ENCODE results near the gene FZD1. TPM values are rescaled to one million over a fixed set of nuclear protein-coding genes. Genes with fewer than 3 reads are reported as not detected.

The FZD1 gene
- total RNA-seq (1 to 10 TPM; 3.4 to 7.7 (median 4.5) TPM), polyA plus RNA-seq (1 to 10 TPM in 2 of 3 donors, under 1 TPM in 1; 0.61 to 2.0 (median 1.2) TPM)
- long read RNA-seq, donor 1, full-length matches to known transcripts, result 9 of 9 reads
- long read RNA-seq, donor 1, partial matches to known transcripts, result 0 of 9 reads
- long read RNA-seq, donor 1, other reads (novel, unspliced or antisense), result 0 of 9 reads
- long read RNA-seq, donor 2, full-length matches to known transcripts, result 19 of 19 reads
- long read RNA-seq, donor 2, partial matches to known transcripts, result 0 of 19 reads
- long read RNA-seq, donor 2, other reads (novel, unspliced or antisense), result 0 of 19 reads

DNA sequence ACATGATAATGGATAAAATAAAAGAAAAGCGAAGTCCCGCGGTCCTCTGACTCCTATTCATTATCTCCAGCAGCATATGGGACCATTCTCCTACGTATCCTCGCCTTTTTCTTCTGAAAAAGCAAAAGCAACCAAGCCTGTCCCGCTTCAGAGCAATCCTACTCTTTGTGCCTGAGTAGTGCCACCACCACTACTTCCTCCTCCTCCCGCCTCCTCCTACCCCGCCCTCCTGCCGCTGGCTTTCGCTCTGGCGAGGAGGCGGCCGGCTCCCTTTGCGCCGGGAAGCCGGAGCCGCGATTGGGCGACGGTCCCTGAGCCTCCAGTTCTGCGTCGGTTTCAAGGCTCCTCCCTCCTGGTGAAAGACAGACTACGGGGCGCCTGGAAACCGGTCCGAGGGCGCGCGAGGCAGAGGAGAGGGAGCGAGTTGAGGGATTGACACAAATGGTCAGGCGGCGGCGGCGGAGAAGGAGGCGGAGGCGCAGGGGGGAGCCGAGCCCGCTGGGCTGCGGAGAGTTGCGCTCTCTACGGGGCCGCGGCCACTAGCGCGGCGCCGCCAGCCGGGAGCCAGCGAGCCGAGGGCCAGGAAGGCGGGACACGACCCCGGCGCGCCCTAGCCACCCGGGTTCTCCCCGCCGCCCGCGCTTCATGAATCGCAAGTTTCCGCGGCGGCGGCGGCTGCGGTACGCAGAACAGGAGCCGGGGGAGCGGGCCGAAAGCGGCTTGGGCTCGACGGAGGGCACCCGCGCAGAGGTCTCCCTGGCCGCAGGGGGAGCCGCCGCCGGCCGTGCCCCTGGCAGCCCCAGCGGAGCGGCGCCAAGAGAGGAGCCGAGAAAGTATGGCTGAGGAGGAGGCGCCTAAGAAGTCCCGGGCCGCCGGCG lies at the start of gene FZD1:
FZD1 (plus strand) TSS at position 388 of the 878 bp plus-strand sequence; CDS start at position 836, 448 bp downstream.
- H3K36me3 ChIP-seq, result no peaks in the 10 kb centered on the region
- H3K4me1 ChIP-seq, result peaks cover 10 to 56% (median 30%) of the 10 kb centered on the region in 6 donors
- no peaks in the 10 kb centered on the region for H3K9me3 ChIP-seq
- peak; percentile 94 for DNase-seq
- peak within 1 kb of the TSS; percentile 67 to 91 (median 88) for H3K27ac ChIP-seq
- peaks cover 0 to 58% (median 14%) of the 10 kb centered on the region in 7 donors for H3K27me3 ChIP-seq (replicated peaks in 1 of 7)
- H3K4me3 ChIP-seq, result peak within 1 kb of the TSS; percentile 60 to 93 (median 80)
- intact Hi-C loops (cut with DNase I; ENCODE audit: low total_unique reads), result no loop called here
- TF ChIP-seq POLR2A (IDR thresholded peaks at IDR 0.05), result peak in 1 of 3 donors; percentile 12
- TF ChIP-seq POLR2AphosphoS5 (IDR thresholded peaks at IDR 0.05), result peak; percentile 68 to 90 (median 86)
- TF ChIP-seq, protein P1, sequence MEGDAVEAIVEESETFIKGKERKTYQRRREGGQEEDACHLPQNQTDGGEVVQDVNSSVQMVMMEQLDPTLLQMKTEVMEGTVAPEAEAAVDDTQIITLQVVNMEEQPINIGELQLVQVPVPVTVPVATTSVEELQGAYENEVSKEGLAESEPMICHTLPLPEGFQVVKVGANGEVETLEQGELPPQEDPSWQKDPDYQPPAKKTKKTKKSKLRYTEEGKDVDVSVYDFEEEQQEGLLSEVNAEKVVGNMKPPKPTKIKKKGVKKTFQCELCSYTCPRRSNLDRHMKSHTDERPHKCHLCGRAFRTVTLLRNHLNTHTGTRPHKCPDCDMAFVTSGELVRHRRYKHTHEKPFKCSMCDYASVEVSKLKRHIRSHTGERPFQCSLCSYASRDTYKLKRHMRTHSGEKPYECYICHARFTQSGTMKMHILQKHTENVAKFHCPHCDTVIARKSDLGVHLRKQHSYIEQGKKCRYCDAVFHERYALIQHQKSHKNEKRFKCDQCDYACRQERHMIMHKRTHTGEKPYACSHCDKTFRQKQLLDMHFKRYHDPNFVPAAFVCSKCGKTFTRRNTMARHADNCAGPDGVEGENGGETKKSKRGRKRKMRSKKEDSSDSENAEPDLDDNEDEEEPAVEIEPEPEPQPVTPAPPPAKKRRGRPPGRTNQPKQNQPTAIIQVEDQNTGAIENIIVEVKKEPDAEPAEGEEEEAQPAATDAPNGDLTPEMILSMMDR (IDR thresholded peaks at IDR 0.05 in 8 of 11, conservative IDR thresholded peaks at IDR 0.05 in 3 of 11), result peak in 1 of 11 experiments; percentile 9
- 0 to 4% (median 0%) methylated on average over 35 to 90 of the region's 90 CpGs for WGBS, 5 donors

DNA sequence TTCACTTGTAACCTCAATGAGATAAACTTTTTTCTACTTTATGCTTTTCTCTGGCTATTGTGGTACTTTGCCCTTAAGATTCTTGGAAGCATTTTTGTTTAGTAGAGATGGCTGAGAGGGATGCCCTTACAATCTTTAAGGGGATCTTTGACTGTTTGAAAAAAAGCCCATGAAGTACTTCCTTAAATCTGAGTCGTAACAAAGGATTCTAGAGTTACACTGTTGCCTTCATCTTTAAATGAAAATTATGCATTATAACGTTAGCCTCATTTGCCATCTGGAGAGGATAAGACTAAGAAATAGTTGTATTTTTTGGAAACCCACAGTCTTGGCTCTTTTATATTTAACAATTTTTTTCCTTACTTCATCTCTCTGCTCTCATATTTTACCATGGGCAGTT lies 37.8 kb upstream of the FZD1 start:
- no peaks in the 10 kb centered on the region for H3K9me3 ChIP-seq
- DNase-seq, result no peak
- H3K27ac ChIP-seq, result no peak overlapping the region
- no peaks in the 10 kb centered on the region for H3K36me3 ChIP-seq
- no peaks in the 10 kb centered on the region for H3K4me1 ChIP-seq
- WGBS, 5 donors, result 58 to 78% (median 68%) methylated on average over 2 of the region's 2 CpGs
- intact Hi-C loops (cut with DNase I; ENCODE audit: low total_unique reads), result no loop called here
- H3K27me3 ChIP-seq (replicated peaks in 1 of 7), result no peaks in the 10 kb centered on the region
- no peak for TF ChIP-seq POLR2A (IDR thresholded peaks at IDR 0.05)
- no peak for TF ChIP-seq POLR2AphosphoS5 (IDR thresholded peaks at IDR 0.05)
- TF ChIP-seq, protein P1 (IDR thresholded peaks at IDR 0.05 in 8 of 11, conservative IDR thresholded peaks at IDR 0.05 in 3 of 11), result no peak
- H3K4me3 ChIP-seq, result no peak overlapping the region

DNA sequence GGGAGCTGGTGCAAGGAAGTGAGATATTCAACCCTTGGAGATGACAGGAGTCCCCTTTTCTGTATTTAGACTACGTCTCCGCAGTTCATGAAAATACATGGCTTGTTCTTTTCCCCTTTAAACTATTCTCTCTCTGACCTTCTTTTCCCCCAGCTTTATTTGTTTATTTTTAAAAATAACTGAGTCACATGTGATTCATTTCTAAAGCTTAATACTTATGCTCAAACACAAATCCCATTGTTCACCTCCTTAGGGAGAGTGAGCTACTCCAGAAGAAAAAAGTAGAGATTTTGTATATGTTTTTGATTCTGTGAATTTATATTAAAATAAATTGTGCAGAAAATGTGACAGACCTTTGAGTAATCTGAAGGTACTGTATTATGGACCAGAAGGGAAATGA lies 35.9 kb upstream of the FZD1 start:
- TF ChIP-seq POLR2AphosphoS5 (IDR thresholded peaks at IDR 0.05), result no peak
- TF ChIP-seq, protein P1 (IDR thresholded peaks at IDR 0.05 in 8 of 11, conservative IDR thresholded peaks at IDR 0.05 in 3 of 11), result no peak
- Histone ChIP-seq H3K9me3 (no peaks in the 10 kb centered on the region), H3K36me3 (no peaks in the 10 kb centered on the region), H3K27ac (no peak overlapping the region), H3K27me3 (replicated peaks in 1 of 7) (no peaks in the 10 kb centered on the region), H3K4me1 (no peaks in the 10 kb centered on the region), H3K4me3 (no peak overlapping the region)
- DNase-seq, result no peak
- intact Hi-C loops (cut with DNase I; ENCODE audit: low total_unique reads), result no loop called here
- 94 to 98% (median 96%) methylated on average over 2 of the region's 2 CpGs for WGBS, 5 donors
